Glomerular visceral epithelial cell (primary cell): ENCODE data around the gene CCAR1.
"Not testable (repeated sequence)": the region's sequence is repeated elsewhere in the genome, so short reads cannot be mapped to it uniquely, and the experiment has no call there.

ENCODE experiments used
- DNase-seq: peaks from one replicate; pipeline ENCODE4 v3.0.0-alpha.2; 2016; ENCODE audit errors: extremely low spot score

CCAR1 gene

DNA sequence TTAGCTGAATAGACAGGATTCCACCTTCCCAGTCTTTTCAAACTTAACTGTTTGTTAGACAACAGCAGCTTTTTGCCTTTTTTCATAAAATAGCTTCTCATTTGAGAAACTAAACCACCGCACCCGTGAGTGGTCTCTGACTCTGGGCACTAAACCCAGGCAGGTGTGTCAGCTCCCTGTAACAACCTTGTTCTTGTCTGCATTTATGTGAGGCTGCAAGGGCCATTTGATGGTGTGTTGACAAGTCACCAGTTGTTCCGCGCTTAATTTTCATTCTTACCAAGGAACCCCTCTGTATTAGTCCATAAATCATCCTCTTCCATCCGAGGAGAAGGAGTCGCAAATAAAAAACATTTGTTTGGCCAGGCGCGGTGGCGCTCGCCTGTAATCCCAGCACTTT is 107.8 kb downstream of the CCAR1 start:
- no peak for DNase-seq

DNA sequence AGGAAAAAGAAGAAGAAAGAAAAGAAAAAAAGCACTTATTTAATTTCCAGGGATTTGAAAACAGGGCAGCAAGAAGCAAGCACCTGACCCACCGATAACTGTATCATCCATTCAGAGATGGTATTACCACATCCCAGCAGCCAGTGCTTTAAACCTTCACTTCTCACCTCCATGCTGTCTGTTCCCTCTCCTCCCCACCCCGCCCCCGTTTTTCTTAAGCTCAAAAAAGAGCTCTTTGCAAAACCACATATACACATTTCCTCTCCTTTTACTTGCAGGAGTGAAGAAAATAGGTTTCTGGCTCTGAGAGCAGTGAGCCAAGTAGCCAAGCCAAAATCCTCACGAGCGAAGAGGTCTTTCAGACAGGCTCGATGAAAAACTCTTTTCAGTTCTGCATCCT is 108.5 kb downstream of the CCAR1 start:
- DNase-seq: no peak

DNA sequence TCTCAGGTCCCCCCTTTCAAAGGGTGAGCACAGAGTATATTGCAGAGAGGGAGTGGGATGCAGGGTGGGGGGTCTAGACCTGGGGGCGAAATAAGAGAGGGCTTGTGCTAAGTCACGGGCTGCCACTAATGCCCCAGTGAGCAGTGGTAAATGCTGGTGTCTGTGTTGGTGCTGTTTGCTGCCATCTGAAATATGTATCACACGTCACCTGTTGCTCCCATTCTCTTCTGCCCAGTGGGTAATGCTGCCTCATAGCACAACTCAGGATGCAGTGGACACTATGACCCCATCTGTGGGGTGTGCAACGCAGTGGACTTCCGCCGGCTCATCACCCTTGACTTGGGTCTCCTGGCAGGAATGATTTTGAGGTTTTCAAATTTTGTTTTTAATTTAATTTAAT is 108.9 kb downstream of the CCAR1 start:
- no peak for DNase-seq

DNA sequence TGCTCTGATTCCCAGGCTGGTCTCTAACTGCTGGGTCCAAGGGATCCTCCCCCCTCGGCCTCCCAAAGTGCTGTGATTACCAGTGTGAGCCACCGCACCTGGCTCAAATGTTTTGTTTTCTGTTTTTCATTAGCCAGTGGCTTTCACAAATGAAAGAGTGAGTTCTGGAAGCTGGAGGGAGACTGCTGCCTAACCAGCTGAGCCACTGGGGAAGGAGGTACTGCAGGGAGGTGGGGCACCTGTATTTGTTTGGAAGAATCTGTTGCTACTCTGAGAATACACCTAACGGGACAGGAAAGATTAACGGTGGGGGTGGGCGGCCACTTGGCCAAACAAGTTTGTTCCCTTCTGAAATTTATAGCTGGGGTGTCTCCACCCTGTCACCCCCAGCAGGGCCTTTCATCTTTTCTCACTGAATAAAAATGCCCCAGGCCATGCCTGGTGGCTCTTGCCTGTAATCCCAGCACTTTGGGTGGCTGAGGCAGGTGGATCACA is 111.0 kb downstream of the CCAR1 start:
- no peak for DNase-seq

DNA sequence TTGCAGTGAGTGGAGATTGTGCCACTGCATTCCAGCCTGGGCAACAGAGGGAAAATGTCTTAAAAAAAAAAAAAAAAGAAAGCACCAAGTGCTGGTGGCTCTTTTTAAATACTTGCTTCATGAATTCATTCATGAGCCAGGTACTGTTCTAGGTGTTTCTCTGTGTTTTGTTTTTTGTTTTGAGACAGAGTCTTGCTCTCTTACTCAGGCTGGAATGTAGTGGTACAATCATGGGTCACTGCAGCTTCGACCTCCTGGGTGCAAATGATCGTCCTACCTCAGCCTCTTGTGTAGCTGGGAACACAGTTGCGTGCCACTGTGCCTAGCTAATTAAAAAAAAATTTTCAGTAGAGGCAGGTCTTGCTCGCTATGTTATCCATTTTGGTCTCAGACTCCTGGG is 111.6 kb downstream of the CCAR1 start:
- DNase-seq: no peak

- no peak for DNase-seq
Measured at GRCh38 chr10:68837626-68838322, 116.7 kb downstream of the CCAR1 start.

GRCh38 chr10:68840650-68841049 is 119.6 kb downstream of the CCAR1 start:
- DNase-seq: not testable (repeated sequence)
